ENCODE results near the gene MAP4K3.

The MAP4K3 gene

GRCh38 chr2:39481611-39482010 lies 44.5 kb upstream of the MAP4K3 start:
- no peak overlapping the region for H3K4me3 ChIP-seq (ENCODE audit: low read depth, low read length)
- TF ChIP-seq MYC (IDR thresholded peaks at IDR 0.05; ENCODE audit: low read depth, low read length) (no peak), MAX (IDR thresholded peaks at IDR 0.05; ENCODE audit: low read depth, low read length) (no peak), POLR2A (IDR thresholded peaks at IDR 0.05; ENCODE audit: extremely low read depth, insufficient read length) (no peak)
- TF ChIP-seq, protein P1, sequence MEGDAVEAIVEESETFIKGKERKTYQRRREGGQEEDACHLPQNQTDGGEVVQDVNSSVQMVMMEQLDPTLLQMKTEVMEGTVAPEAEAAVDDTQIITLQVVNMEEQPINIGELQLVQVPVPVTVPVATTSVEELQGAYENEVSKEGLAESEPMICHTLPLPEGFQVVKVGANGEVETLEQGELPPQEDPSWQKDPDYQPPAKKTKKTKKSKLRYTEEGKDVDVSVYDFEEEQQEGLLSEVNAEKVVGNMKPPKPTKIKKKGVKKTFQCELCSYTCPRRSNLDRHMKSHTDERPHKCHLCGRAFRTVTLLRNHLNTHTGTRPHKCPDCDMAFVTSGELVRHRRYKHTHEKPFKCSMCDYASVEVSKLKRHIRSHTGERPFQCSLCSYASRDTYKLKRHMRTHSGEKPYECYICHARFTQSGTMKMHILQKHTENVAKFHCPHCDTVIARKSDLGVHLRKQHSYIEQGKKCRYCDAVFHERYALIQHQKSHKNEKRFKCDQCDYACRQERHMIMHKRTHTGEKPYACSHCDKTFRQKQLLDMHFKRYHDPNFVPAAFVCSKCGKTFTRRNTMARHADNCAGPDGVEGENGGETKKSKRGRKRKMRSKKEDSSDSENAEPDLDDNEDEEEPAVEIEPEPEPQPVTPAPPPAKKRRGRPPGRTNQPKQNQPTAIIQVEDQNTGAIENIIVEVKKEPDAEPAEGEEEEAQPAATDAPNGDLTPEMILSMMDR (IDR thresholded peaks at IDR 0.05; ENCODE audit: low read depth, low read length), result no peak
- no peak for DNase-seq (ENCODE audit: low read depth)

GRCh38 chr2:39479696-39480095 lies 42.6 kb upstream of the MAP4K3 start:
- H3K4me3 ChIP-seq (ENCODE audit: low read depth, low read length), result no peak overlapping the region
- TF ChIP-seq MYC (IDR thresholded peaks at IDR 0.05; ENCODE audit: low read depth, low read length) (no peak), POLR2A (IDR thresholded peaks at IDR 0.05; ENCODE audit: extremely low read depth, insufficient read length) (no peak), MAX (IDR thresholded peaks at IDR 0.05; ENCODE audit: low read depth, low read length) (no peak)
- TF ChIP-seq, protein P1 (IDR thresholded peaks at IDR 0.05; ENCODE audit: low read depth, low read length), result no peak
- no peak for DNase-seq (ENCODE audit: low read depth)

- TF ChIP-seq, protein P1 (IDR thresholded peaks at IDR 0.05; ENCODE audit: low read depth, low read length), result no peak
- TF ChIP-seq MYC (IDR thresholded peaks at IDR 0.05; ENCODE audit: low read depth, low read length) (no peak), MAX (IDR thresholded peaks at IDR 0.05; ENCODE audit: low read depth, low read length) (no peak), POLR2A (IDR thresholded peaks at IDR 0.05; ENCODE audit: extremely low read depth, insufficient read length) (no peak)
- DNase-seq (ENCODE audit: low read depth), result no peak
- no peak overlapping the region for H3K4me3 ChIP-seq (ENCODE audit: low read depth, low read length)
Observed at GRCh38 chr2:39479053-39479670, 42.1 kb upstream of the MAP4K3 start.

DNA sequence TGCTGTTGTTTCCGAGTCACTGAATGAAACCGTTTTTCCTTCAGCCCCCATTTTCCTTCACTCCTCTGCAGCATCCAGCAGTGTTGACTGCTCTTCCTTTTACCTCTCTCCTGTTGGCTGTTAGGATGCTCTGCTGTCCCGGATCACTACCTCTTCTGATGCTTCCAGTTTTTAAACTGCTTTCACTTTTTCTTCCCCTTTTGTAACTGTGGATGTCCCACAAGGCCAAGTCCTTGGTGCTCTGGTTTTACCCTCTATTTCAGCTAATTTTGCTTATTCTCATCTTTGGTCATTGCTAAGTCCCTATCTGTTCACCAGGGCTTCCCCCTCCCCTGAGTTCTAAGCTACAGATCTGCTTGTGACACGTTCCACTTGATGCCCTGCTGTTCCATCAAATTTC lies 39.4 kb upstream of the MAP4K3 start:
- DNase-seq (ENCODE audit: low read depth), result no peak
- H3K4me3 ChIP-seq (ENCODE audit: low read depth, low read length), result no peak overlapping the region
- TF ChIP-seq MAX (IDR thresholded peaks at IDR 0.05; ENCODE audit: low read depth, low read length), result no peak

GRCh38 chr2:39475006-39475405 lies 37.9 kb upstream of the MAP4K3 start:
- DNase-seq (ENCODE audit: low read depth), result no peak
- no peak overlapping the region for H3K4me3 ChIP-seq (ENCODE audit: low read depth, low read length)
- no peak for TF ChIP-seq MYC (IDR thresholded peaks at IDR 0.05; ENCODE audit: low read depth, low read length)
- TF ChIP-seq POLR2A (IDR thresholded peaks at IDR 0.05; ENCODE audit: extremely low read depth, insufficient read length), result no peak
- no peak for TF ChIP-seq MAX (IDR thresholded peaks at IDR 0.05; ENCODE audit: low read depth, low read length)
- TF ChIP-seq, protein P1 (IDR thresholded peaks at IDR 0.05; ENCODE audit: low read depth, low read length), result no peak

- TF ChIP-seq MAX (IDR thresholded peaks at IDR 0.05; ENCODE audit: low read depth, low read length) (no peak), POLR2A (IDR thresholded peaks at IDR 0.05; ENCODE audit: extremely low read depth, insufficient read length) (no peak), MYC (IDR thresholded peaks at IDR 0.05; ENCODE audit: low read depth, low read length) (no peak)
- TF ChIP-seq, protein P1 (IDR thresholded peaks at IDR 0.05; ENCODE audit: low read depth, low read length), result no peak
Observed at GRCh38 chr2:39470580-39470979, 33.5 kb upstream of the MAP4K3 start.

More at GRCh38 chr2:39470580-39470979, 33.5 kb upstream of the MAP4K3 start:
- no peak overlapping the region for H3K4me3 ChIP-seq (ENCODE audit: low read depth, low read length)
- DNase-seq (ENCODE audit: low read depth), result no peak
